ENCODE results near the gene C2orf49.
A peak's percentile ranks its signal among the peaks of the same experiment; 100 is the strongest.

The C2orf49 gene

GRCh38 chr2:105358593-105358992, 21.3 kb downstream of the C2orf49 start:
- DNase-seq (ENCODE audit: low read depth in 3 of 3, low spot score in 1 of 3): no peak

GRCh38 chr2:105361102-105361889, 24.0 kb downstream of the C2orf49 start:
- DNase-seq (ENCODE audit: low read depth in 3 of 3, low spot score in 1 of 3): no peak

GRCh38 chr2:105362862-105363591, 25.7 kb downstream of the C2orf49 start:
- no peak for DNase-seq (ENCODE audit: low read depth in 3 of 3, low spot score in 1 of 3)

- no peak for DNase-seq (ENCODE audit: low read depth in 3 of 3, low spot score in 1 of 3)
Measured at GRCh38 chr2:105364436-105365139, 27.2 kb downstream of the C2orf49 start.

GRCh38 chr2:105365206-105365605, 27.9 kb downstream of the C2orf49 start:
- DNase-seq (ENCODE audit: low read depth in 3 of 3, low spot score in 1 of 3): no peak

GRCh38 chr2:105368759-105369408, 31.5 kb downstream of the C2orf49 start:
- DNase-seq (ENCODE audit: low read depth in 3 of 3, low spot score in 1 of 3): no peak

GRCh38 chr2:105369777-105370690, 32.7 kb downstream of the C2orf49 start:
- peak; percentile 60 to 77 (median 71) for DNase-seq (ENCODE audit: low read depth in 3 of 3, low spot score in 1 of 3)

- DNase-seq (ENCODE audit: low read depth in 3 of 3, low spot score in 1 of 3): no peak
Measured at GRCh38 chr2:105371156-105371555, 33.8 kb downstream of the C2orf49 start.

- no peak for DNase-seq (ENCODE audit: low read depth in 3 of 3, low spot score in 1 of 3)
Measured at GRCh38 chr2:105371810-105372209, 34.5 kb downstream of the C2orf49 start.

GRCh38 chr2:105373344-105373781, 36.0 kb downstream of the C2orf49 start:
- DNase-seq (ENCODE audit: low read depth in 3 of 3, low spot score in 1 of 3): no peak

- no peak for DNase-seq (ENCODE audit: low read depth in 3 of 3, low spot score in 1 of 3)
Measured at GRCh38 chr2:105373895-105374401, 36.6 kb downstream of the C2orf49 start.

- DNase-seq (ENCODE audit: low read depth in 3 of 3, low spot score in 1 of 3): no peak
Measured at GRCh38 chr2:105375001-105375561, 37.7 kb downstream of the C2orf49 start.

- DNase-seq (ENCODE audit: low read depth in 3 of 3, low spot score in 1 of 3): no peak
Measured at GRCh38 chr2:105376010-105376409, 38.7 kb downstream of the C2orf49 start.

GRCh38 chr2:105376789-105377240, 39.5 kb downstream of the C2orf49 start:
- no peak for DNase-seq (ENCODE audit: low read depth in 3 of 3, low spot score in 1 of 3)

GRCh38 chr2:105377871-105378270, 40.5 kb downstream of the C2orf49 start:
- DNase-seq (ENCODE audit: low read depth in 3 of 3, low spot score in 1 of 3): no peak

GRCh38 chr2:105378276-105378840, 41.0 kb downstream of the C2orf49 start:
- no peak for DNase-seq (ENCODE audit: low read depth in 3 of 3, low spot score in 1 of 3)

- DNase-seq (ENCODE audit: low read depth in 3 of 3, low spot score in 1 of 3): no peak
Measured at GRCh38 chr2:105378921-105379383, 41.6 kb downstream of the C2orf49 start.

GRCh38 chr2:105379741-105380186, 42.4 kb downstream of the C2orf49 start:
- DNase-seq (ENCODE audit: low read depth in 3 of 3, low spot score in 1 of 3): no peak
